ENCODE data around the gene YAP1. TPM values are rescaled to one million over a fixed set of nuclear protein-coding genes. Genes with fewer than 3 reads are reported as not detected.
A peak's percentile ranks its signal among the peaks of the same experiment; 100 is the strongest.

Gene YAP1
- polyA plus RNA-seq (2011; rRNA removed) (125 and 139 TPM in 2 replicates), polyA minus RNA-seq (2011; rRNA and poly(A)+ RNA removed) (226 and 269 TPM in 2 replicates)

GRCh38 chr11:102109896-102110760, at the start of gene YAP1:
Gene YAP1, plus strand, starts transcription at chr11:102110447. Its CDS starts 402 bp downstream, at chr11:102110849.
- Histone ChIP-seq H3K36me3 (ENCODE audit: control insufficient read depth, insufficient read depth, low read length) (no peaks in the 10 kb centered on the region), H3K27me3 (ENCODE audit: control insufficient read depth, insufficient read depth, low read length) (no peaks in the 10 kb centered on the region), H3K4me3 (ENCODE audit: low read depth, low read length) (peak within 1 kb of the TSS; percentile 96)
- DNase-seq (ENCODE audit: low read depth) = peak; percentile 46
- no peak for TF ChIP-seq CTCF (IDR thresholded peaks at IDR 0.05; ENCODE audit: insufficient read depth, low read depth, low read length)
- ChIA-PET POLR2A (interaction anchor here (0.7 kb wide), 1 partner anchor 211 kb away, joined by 4 read pairs; no protein-coding TSS in a partner anchor), CTCF (no interaction called here)

GRCh38 chr11:102061276-102061675, 49.0 kb upstream of the YAP1 start:
- DNase-seq (ENCODE audit: low read depth) = no peak
- no peaks in the 10 kb centered on the region; the same call in 1 of the 2 replicates for H3K36me3 ChIP-seq (ENCODE audit: control insufficient read depth, insufficient read depth, low read length)
- H3K4me3 ChIP-seq (ENCODE audit: low read depth, low read length) = no peak overlapping the region
- POLR2A ChIA-PET = no interaction called here
- CTCF ChIA-PET = interaction anchor here (0.6 to 1.2 kb wide), 2 partner anchors 9 to 34 kb away, joined by 3 read pairs; no protein-coding TSS in a partner anchor
- TF ChIP-seq CTCF (IDR thresholded peaks at IDR 0.05; ENCODE audit: insufficient read depth, low read depth, low read length) = no peak
- no peaks in the 10 kb centered on the region for H3K27me3 ChIP-seq (ENCODE audit: control insufficient read depth, insufficient read depth, low read length)

GRCh38 chr11:102062106-102062505, 48.1 kb upstream of the YAP1 start:
- DNase-seq (ENCODE audit: low read depth) = no peak
- no peaks in the 10 kb centered on the region for H3K27me3 ChIP-seq (ENCODE audit: control insufficient read depth, insufficient read depth, low read length)
- CTCF ChIA-PET = interaction anchor here (0.6 kb wide), 1 partner anchor 22 kb away, joined by 3 read pairs; no protein-coding TSS in a partner anchor
- no peak for TF ChIP-seq CTCF (IDR thresholded peaks at IDR 0.05; ENCODE audit: insufficient read depth, low read depth, low read length)
- no peak overlapping the region for H3K4me3 ChIP-seq (ENCODE audit: low read depth, low read length)
- no peaks in the 10 kb centered on the region; the same call in 1 of the 2 replicates for H3K36me3 ChIP-seq (ENCODE audit: control insufficient read depth, insufficient read depth, low read length)
- POLR2A ChIA-PET = no interaction called here

- ChIA-PET POLR2A (no interaction called here), CTCF (no interaction called here)
- no peak for TF ChIP-seq CTCF (IDR thresholded peaks at IDR 0.05; ENCODE audit: insufficient read depth, low read depth, low read length)
- Histone ChIP-seq H3K4me3 (ENCODE audit: low read depth, low read length) (no peak overlapping the region), H3K27me3 (ENCODE audit: control insufficient read depth, insufficient read depth, low read length) (no peaks in the 10 kb centered on the region), H3K36me3 (ENCODE audit: control insufficient read depth, insufficient read depth, low read length) (no peaks in the 10 kb centered on the region)
- DNase-seq (ENCODE audit: low read depth) = no peak
These were observed 45.9 kb upstream of the YAP1 start for GRCh38 chr11:102064316-102064715.

- no peak for DNase-seq (ENCODE audit: low read depth)
- ChIA-PET CTCF (no interaction called here), POLR2A (no interaction called here)
- Histone ChIP-seq H3K36me3 (ENCODE audit: control insufficient read depth, insufficient read depth, low read length) (peaks cover 1% of the 10 kb centered on the region; the same call in 1 of the 2 replicates), H3K4me3 (ENCODE audit: low read depth, low read length) (no peak overlapping the region), H3K27me3 (ENCODE audit: control insufficient read depth, insufficient read depth, low read length) (no peaks in the 10 kb centered on the region)
- TF ChIP-seq CTCF (IDR thresholded peaks at IDR 0.05; ENCODE audit: insufficient read depth, low read depth, low read length) = no peak
These were observed 39.5 kb upstream of the YAP1 start for GRCh38 chr11:102070766-102071165.
